GM12891 (cell line): ENCODE data around the gene KDM5B.

Experiments used
- POLR2A ChIP-seq: IDR thresholded peaks from 2 replicates; pipeline ENCODE4 v1.6.1; 2011; ENCODE audit warnings: low read depth, low read length, control low read depth
- POLR2AphosphoS5 ChIP-seq: IDR thresholded peaks from 2 replicates; pipeline ENCODE4 v1.6.1; 2011; ENCODE audit warnings: low read depth, low read length, control low read depth
- TAF1 ChIP-seq: IDR thresholded peaks from 2 replicates; pipeline ENCODE4 v1.6.1; 2011; ENCODE audit warnings: low read depth, low read length, control low read depth

DNA sequence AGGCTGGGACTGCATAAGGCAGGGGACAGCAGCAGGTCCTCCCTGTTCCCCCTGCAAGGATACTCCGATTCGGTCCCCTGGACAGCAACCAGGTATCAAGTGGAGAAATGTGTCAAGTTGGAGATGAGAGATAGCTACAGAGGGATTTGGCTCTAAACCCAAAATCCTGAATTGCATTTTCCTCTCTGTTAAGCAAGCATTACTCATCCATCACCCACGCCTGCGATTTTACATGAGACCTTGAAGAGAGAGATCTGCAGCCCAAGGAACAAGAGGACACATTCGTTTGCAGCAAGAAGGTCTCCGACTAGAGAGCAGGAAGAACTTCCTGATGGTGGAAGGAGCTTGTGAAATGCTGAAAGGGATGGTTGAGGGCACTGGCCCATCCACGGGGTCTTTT is 119.8 kb downstream of the KDM5B start:
- no peak for TF ChIP-seq POLR2AphosphoS5
- TF ChIP-seq TAF1, result no peak
- no peak for TF ChIP-seq POLR2A
